DMS 273 treated with DMSO at 0.1 percent for 48 hours (cell line): ENCODE results near the gene TCEAL7.

Source experiments
- DNase-seq: peaks from one replicate; lab custom pipeline; 2025; lab: John Stamatoyannopoulos, UW

Gene TCEAL7

DNA sequence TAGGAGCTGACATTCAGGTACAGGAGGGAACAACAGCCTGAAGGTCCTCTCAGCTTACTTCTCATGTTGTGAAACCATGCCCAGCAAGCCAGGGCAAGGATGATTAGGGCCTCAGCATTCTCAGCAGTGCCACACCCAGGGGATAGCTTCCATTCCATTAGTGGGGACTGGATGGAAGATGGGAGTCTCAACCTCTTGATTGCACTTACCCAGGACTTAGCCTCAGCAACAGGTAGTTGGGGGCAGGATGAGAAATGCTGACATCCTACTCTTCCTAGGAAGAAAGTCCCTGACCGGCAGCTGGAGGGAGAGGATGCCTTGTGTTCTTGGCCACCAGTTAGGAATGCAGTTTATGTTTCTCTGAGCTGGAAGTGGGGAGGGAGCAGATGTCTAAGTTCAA, 37.5 kb downstream of the TCEAL7 start:
- DNase-seq: no peak

DNA sequence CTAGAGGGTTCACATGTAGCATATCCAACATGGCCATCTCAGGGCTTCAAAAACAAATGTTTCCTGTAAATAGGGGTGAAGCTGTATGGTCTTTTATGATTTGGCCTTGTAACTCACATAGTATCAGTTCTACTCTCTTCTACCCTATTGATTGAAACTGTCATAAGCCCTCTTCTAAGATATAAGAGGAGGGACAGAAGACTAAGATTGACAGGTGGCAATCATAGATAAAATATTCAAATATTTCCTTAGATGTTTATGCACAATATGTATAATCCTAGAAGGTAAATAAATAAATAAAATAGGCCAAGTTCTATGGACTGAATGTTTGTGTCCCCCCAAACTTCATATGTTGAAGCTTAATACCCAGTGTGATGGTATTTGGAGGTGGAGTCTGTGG, 39.4 kb downstream of the TCEAL7 start:
- DNase-seq: no peak

DNA sequence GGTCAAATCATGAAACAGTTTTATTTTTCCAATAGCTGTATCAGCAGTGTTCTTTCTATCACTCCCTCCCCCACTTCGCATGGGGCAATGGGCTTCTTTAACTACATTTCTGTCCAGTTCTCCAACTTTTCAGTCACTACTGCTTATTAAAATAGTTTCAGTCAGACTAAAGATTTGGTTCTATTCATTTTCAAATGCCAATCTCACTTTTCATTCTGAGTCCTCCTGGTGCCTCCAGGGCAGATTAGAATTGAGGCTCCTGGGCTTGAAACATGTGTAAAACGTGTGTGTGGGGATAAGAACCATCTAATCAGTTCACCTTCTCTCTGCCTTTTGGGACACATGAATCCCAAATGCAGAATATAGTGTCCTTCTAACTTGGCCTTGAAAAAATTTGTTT, 42.8 kb downstream of the TCEAL7 start:
- no peak for DNase-seq

GRCh38 chrX:103373581-103373980, 43.5 kb downstream of the TCEAL7 start:
- no peak for DNase-seq

- DNase-seq: peak; percentile 66
Observed at GRCh38 chrX:103376118-103376978, 46.3 kb downstream of the TCEAL7 start, which contains the start of gene BEX3. TSS of gene BEX3 (plus strand) at chrX:103376538. CDS start at chrX:103377522, 984 bp downstream.

DNA sequence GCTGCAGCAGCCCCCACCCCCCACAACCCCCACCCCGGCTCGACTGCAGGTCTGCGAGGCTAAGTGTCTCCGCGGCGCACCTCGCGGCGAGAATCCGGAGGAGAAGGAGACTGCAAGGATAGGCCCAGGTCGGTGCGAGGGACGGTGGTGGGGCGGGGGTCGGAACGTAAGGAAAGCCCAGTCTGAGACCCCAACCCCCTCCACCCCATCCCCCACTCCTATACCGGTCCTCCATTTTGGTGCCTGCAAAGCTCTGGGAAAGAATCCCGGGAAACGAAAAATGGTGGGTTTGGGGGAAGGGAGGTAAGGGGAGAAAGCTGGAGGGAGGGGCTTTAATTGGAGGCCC, 46.9 kb downstream of the TCEAL7 start:
- no peak for DNase-seq

DNA sequence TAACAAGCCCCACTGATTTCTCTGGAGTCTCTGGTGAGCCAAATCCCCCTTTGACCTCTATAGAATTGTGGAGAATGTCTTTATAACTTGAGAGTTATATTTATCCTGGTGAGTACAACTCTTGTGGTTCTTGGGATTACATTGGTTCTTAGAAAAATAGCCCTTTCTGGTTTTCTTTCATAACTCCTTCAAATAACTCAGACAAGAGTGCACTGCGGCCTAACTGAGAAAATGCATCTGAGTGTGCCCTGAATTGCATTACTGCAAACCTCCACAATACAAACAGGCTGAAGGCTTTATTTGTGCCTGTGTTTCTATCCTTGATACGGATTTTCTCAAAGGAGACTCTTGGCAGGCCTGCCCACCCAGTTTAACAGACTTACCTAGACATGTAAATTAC, 49.0 kb downstream of the TCEAL7 start:
- no peak for DNase-seq
